Endometrium (tissue), 2 donors: ENCODE measurements around the gene LRRC45.

ENCODE experiments used
- FAIRE-seq: peaks from 2 replicates; lab custom pipeline; 2012; peaks lifted over from hg19 to GRCh38; lab: Jason Lieb, UNC
- donor health status: control.
- donor health status: control.

The LRRC45 gene

GRCh38 chr17:82065193-82065637, 42.1 kb downstream of the LRRC45 start:
- FAIRE-seq = no peak

GRCh38 chr17:82065638-82066303, 42.7 kb downstream of the LRRC45 start, which contains the start of gene DUS1L:
DUS1L (minus strand) TSS chr17:82065804; CDS start chr17:82065059, 745 bp downstream.
- FAIRE-seq = no peak

GRCh38 chr17:82070611-82071010, 47.5 kb downstream of the LRRC45 start:
- no peak for FAIRE-seq

GRCh38 chr17:82072827-82073226, 49.7 kb downstream of the LRRC45 start:
- no peak for FAIRE-seq

GRCh38 chr17:82073446-82073845, 50.3 kb downstream of the LRRC45 start:
- no peak for FAIRE-seq

- no peak for FAIRE-seq
These were observed 53.1 kb downstream of the LRRC45 start for GRCh38 chr17:82076018-82076784.

GRCh38 chr17:82076785-82077591, 53.9 kb downstream of the LRRC45 start:
- no peak for FAIRE-seq

- no peak for FAIRE-seq
These were observed 54.7 kb downstream of the LRRC45 start for GRCh38 chr17:82077617-82078358.

GRCh38 chr17:82078433-82078832, 55.3 kb downstream of the LRRC45 start:
- FAIRE-seq = no peak

- FAIRE-seq = no peak
These were observed 56.0 kb downstream of the LRRC45 start for GRCh38 chr17:82079001-82079677.

- no peak for FAIRE-seq
These were observed 57.1 kb downstream of the LRRC45 start for GRCh38 chr17:82080048-82080788.
